Measurements from ENCODE around the gene BANF1.
"Not testable (repeated sequence)": the region's sequence is repeated elsewhere in the genome, so short reads cannot be mapped to it uniquely, and the experiment has no call there.

Gene BANF1

DNA sequence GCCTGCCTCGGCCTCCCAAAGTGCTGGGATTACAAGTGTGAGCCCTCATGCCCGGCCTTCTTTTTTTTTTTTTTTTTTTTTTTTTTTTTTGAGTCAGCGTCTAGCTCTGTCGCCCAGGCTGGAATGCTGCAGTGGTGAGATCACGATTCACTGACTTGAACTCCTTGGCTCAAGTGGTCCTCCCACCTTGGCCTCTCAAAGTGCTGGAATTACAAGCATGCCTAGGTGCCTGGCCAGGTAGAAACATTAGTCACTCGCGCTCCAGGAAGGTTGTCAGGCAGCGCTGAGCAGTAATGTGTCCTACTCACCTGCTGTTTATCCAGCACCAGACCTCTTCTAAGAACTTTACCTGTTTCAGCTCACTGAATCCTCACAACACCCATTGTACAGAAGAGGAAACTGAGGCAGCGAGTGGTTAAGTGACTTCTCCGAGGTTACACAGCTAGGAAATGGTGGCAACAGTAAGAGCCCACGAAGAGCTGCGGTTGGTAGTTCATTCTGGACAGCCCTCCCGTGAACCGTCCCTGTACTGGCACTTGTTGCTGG lies 9.0 kb downstream of the BANF1 start:
- no peak for DNase-seq (ENCODE audit: low read depth in 4 of 4, low spot score in 1 of 4)

DNA sequence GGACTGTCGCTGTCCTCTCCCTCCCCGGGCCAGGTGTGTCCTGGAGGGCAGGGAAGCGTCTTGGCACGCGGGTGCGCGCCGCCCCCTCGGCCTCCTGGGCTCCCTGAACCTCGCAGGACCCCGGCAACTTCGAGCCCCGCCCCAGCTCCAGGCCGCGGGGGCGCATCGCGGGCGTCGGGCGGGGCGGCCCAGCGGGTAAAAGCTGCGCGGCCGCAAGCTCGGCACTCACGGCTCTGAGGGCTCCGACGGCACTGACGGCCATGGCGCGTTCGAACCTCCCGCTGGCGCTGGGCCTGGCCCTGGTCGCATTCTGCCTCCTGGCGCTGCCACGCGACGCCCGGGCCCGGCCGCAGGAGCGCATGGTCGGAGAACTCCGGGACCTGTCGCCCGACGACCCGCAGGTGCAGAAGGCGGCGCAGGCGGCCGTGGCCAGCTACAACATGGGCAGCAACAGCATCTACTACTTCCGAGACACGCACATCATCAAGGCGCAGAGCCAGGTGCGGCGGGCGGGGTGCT lies 9.5 kb downstream of the BANF1 start, which contains the start of gene CST6:
Gene CST6 (plus strand): TSS at position 224 of the 519 bp plus-strand sequence. CDS start 37 bp downstream, at position 261.
- DNase-seq (ENCODE audit: low read depth in 4 of 4, low spot score in 1 of 4) = no peak

DNA sequence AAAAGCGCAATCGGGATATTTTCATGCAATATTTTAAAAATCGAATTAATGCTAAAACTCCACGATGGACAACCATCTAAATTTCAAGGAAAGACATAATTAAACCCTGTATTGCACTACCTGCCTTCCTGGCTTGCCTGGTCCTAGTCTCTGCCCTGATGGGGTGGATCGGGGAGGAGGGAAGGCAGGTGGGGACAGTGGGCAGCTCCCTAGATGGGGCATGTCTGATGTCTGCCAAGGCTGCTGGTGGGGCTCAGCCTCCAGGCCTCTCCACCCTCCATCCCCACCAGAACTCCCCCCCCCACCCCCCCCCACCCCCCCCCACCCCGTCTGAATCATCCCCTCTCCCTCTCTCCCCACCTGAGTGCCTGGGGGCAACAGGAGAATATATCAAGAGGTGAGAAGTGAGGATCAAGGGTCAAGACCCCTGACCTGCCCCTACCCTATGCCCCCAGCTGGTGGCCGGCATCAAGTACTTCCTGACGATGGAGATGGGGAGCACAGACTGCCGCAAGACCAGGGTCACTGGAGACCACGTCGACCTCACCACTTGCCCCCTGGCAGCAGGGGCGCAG lies 10.2 kb downstream of the BANF1 start:
- no peak for DNase-seq (ENCODE audit: low read depth in 4 of 4, low spot score in 1 of 4)

DNA sequence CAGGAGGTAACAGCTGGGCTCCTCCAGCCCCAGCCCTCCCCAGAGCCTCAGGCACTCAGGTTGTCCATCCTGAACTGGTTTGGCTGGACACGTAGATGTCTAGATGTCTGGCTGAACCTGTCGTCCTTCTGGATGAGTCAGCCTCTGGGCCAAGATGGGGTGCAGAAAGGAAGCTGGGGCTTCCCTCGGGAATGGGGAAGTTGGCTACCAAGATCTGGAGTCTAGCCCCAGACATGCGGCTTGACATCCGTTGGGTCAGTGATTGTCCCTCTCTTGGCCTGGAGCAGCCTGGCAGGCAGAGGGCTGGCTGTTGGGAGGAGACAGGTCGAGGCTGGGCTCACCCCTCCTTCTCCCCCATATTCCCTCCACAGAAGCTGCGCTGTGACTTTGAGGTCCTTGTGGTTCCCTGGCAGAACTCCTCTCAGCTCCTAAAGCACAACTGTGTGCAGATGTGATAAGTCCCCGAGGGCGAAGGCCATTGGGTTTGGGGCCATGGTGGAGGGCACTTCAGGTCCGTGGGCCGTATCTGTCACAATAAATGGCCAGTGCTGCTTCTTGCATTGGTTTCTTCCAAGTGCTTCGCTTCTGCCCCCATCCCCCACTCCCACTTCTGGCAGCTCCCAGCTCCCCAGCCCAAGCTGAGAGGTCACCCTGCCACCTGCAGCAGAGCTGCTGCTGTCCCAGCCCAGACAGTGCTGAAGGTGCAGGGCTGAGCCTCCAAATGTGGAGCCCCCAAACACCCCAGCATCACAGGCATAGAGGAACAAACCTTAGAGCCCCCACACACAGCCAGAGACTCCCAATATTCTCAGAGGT lies 10.9 kb downstream of the BANF1 start:
- DNase-seq (ENCODE audit: low read depth in 4 of 4, low spot score in 1 of 4) = no peak

GRCh38 chr11:66013762-66014100 lies 11.4 kb downstream of the BANF1 start:
- DNase-seq (ENCODE audit: low read depth in 4 of 4, low spot score in 1 of 4) = no peak

DNA sequence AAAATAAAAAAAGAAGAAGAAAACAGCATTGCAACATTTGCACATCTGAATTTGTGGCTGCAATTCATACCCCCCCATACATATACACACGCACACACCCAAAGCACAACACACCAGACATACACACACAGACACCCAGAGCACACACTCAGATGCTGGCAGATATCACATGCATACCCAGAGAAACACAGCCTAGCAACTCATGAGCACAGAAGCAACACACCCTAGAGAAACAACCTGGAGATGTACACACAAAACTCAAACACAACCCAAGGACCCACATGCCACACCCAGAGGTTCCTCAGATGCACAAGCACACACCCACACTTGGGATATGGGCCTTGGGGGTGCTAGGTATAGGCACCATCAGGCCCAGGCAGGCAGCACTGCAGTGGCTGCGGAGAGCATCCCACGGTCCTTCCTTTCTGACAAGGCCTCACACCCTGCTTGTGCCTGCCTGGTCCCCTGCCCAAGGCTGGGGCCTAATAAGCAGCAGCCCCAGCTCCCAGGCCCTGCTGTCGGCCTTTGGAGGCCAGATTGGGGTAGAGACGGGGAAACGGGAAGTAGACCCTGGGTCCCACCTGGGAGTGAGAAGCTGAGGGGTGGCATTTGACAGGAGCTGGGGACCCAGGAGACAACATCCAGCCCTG lies 12.6 kb downstream of the BANF1 start:
- no peak for DNase-seq (ENCODE audit: low read depth in 4 of 4, low spot score in 1 of 4)

GRCh38 chr11:66015454-66015881 lies 13.2 kb downstream of the BANF1 start:
- DNase-seq (ENCODE audit: low read depth in 4 of 4, low spot score in 1 of 4) = no peak

- no peak for DNase-seq (ENCODE audit: low read depth in 4 of 4, low spot score in 1 of 4)
Measured at GRCh38 chr11:66015936-66016792, 13.9 kb downstream of the BANF1 start.

GRCh38 chr11:66016793-66017177 lies 14.5 kb downstream of the BANF1 start:
- no peak for DNase-seq (ENCODE audit: low read depth in 4 of 4, low spot score in 1 of 4)

GRCh38 chr11:66017321-66017720 lies 15.0 kb downstream of the BANF1 start:
- DNase-seq (ENCODE audit: low read depth in 4 of 4, low spot score in 1 of 4) = no peak

DNA sequence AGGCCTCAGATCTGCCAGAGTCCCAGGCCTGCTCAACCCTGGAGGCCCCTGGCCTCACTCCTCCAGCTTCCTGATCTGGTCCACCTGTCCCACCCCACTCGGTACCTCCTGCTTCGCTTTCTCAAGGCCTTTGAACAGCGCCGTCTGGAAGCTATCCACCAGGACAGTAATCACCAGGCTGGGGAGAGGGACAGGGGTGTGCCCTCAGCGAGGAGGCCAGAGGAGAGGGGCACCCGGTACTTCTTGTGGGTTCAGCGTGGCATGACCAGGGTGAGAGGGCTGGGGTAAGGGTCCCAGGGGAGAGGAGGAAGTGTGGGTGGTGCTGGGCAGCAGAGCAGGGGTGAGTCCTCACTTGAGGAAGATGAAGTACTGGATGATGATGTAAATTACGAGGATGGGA lies 17.9 kb downstream of the BANF1 start:
- no peak for DNase-seq (ENCODE audit: low read depth in 4 of 4, low spot score in 1 of 4)

DNA sequence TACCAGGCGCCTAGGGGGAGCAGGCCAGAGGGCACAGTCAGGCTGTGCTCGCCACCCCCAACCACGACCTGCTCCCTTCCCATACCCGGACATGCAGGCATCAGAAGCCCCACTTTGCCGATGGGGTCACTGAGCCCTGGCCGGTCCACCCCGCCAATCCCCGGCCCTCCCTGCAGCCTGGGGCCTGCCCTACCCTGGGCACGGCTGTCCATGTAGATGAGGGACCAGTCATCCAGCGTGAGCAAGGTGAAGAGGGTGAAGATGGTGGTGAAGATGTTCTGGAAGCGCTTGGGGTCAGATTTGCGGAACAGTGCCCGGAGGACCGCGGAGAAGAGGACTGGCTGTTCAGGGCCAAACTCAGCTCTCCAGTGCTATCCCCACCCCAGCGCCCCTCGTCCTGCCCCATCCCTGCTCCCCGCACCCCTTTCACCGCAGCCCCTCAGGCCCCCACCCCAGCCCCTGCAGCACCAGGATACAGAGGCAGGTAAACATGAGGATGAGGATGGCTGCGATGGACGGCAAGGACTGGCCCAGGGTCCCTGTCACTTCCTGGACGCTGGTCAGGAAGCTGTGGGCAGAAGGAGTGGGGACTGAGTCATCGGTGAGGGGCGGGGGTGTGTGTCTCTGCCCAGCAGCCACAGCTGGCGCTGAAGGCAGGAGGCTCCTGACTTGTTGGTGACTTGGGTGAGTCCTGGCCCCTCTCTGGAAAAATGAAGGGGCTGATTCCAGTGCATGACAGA lies 18.5 kb downstream of the BANF1 start:
- DNase-seq (ENCODE audit: low read depth in 4 of 4, low spot score in 1 of 4) = no peak

DNA sequence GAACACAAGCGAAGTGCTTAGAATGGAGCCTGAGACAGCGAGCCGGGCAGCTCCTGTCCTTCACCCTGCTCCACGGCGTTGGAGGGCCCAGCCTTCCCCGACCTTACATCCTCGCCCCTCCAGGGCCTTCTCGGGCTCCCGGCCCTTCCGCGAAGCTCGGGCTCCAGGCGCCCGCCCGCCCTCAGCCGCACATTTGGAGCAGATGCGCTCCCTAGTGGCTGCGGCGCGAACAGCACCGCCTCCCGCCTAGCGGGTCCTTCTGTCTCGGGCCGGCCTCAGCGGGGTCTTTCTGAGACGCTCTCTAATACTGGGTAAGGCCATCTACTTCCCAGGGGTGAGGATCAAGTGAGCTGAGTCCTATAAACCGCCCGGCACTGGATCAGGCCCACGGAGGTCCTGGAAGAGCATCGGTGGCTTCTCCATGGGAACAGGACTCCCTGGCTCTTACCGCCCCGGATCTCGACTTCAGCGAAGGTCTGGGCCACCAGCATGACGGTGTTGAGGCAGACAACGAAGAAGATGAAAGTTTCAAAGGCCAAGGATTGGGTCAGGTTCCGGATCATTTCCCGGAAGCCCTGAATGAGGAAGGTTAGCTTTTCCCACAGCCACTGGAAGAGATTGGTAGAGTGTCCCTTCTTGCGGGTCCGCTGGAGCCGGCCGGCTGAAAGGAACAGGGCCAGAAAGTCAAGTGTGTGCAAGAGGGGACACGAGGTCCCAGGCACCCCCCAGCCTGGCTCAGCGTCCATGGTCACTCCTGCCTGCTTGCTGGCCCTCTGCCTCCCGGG lies 20.3 kb downstream of the BANF1 start:
- DNase-seq (ENCODE audit: low read depth in 4 of 4, low spot score in 1 of 4) = peak; percentile 66 to 84 (median 72)

DNA sequence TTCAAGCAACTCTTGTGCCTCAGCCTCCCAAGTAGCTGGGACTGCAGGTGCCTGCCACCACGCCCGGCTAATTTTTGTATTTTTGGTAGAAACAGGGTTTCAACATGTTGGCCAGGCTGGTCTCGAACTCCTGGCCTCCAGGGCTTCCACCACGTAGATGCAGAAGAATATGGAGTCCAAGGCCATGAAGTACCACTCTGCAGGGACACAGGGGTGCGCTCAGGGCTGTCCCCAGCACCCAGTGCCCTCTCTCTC lies 20.8 kb downstream of the BANF1 start:
- DNase-seq (ENCODE audit: low read depth in 4 of 4, low spot score in 1 of 4) = not testable (repeated sequence)

GRCh38 chr11:66026017-66026529 lies 23.8 kb downstream of the BANF1 start, which contains the start of gene CATSPER1:
Gene CATSPER1 (minus strand): TSS chr11:66026479. CDS start chr11:66026379, 100 bp downstream.
- DNase-seq (ENCODE audit: low read depth in 4 of 4, low spot score in 1 of 4) = no peak

- DNase-seq (ENCODE audit: low read depth in 4 of 4, low spot score in 1 of 4) = no peak
Measured at GRCh38 chr11:66032957-66033735, 30.8 kb downstream of the BANF1 start.

GRCh38 chr11:66035653-66036333 lies 33.5 kb downstream of the BANF1 start:
- no peak for DNase-seq (ENCODE audit: low read depth in 4 of 4, low spot score in 1 of 4)

- no peak for DNase-seq (ENCODE audit: low read depth in 4 of 4, low spot score in 1 of 4)
Measured at GRCh38 chr11:66036334-66036710, 34.0 kb downstream of the BANF1 start.
